GM12878 (cell line): ENCODE results near the gene SYNDIG1. TPM values are rescaled to one million over a fixed set of nuclear protein-coding genes. Genes with fewer than 3 reads are reported as not detected.

ENCODE experiments used
- ATAC-seq: fragments of 200-7000 bp; cut with Tn5 transposase; 3 replicates; pipeline ENCODE4 v1.9.1; 2020; ENCODE audit warnings: mild to moderate bottlenecking, moderate library complexity
- BruUV-seq: library from RNA; stranded (reverse); fragments of 400-500 nt; replicated peaks from 2 replicates; lab custom pipeline; 2021; lab: Mats Ljungman, UMichigan
- CTCF ChIA-PET: fragments of 300-600 bp; sonication (Branson Sonifier 250); formaldehyde crosslinking; extraction: SDS; loops from one replicate; lab custom pipeline; 2021; ENCODE audit warnings: inconsistent platforms; lab: Yijun Ruan, JAX
- POLR2A ChIA-PET: fragments of 350-600 bp; formaldehyde crosslinking; extraction: SDS; loops from one replicate; lab custom pipeline; 2021; ENCODE audit warnings: inconsistent platforms; lab: Charles Lee
- RAD21 ChIA-PET: fragments of 300-600 bp; sonication (Branson Sonifier 250); formaldehyde crosslinking; loops from one replicate; lab custom pipeline; 2023; ENCODE audit warnings: antibody characterized with exemption; ENCODE audit not compliant: unreplicated experiment; lab: Charles Lee
- SMC1A ChIA-PET: fragments of 300-600 bp; sonication (Branson Sonifier 250); formaldehyde crosslinking; loops from one replicate; lab custom pipeline; 2023; ENCODE audit not compliant: unreplicated experiment, uncharacterized antibody; lab: Charles Lee
- DNase-seq: peaks from one replicate; pipeline ENCODE4 v3.0.0-alpha.2; 2011; ENCODE audit warnings: low read depth, low spot score
- FAIRE-seq: peaks from 3 replicates; lab custom pipeline; 2011; peaks lifted over from hg19 to GRCh38; lab: Jason Lieb, UNC
- H2AFZ ChIP-seq: 2 replicates; pipeline ENCODE4 v1.6.0; 2011; ENCODE audit warnings: low read depth, low read length, control low read depth; ENCODE audit not compliant: control insufficient read depth
- H3K27ac ChIP-seq: 2 replicates; pipeline ENCODE4 v1.5.1; 2011; ENCODE audit warnings: control low read depth; ENCODE audit not compliant: control insufficient read depth, insufficient read depth
- H3K27me3 ChIP-seq, 2 experiments: replicated peaks in 1 of 2; 2 replicates each; pipeline versions ENCODE4 v1.6.0 to v1.6.1; 2011; ENCODE audit warnings: low read length in 1 of 2; ENCODE audit not compliant: control insufficient read depth in 2 of 2, insufficient read depth in 2 of 2
- H3K36me3 ChIP-seq, 2 experiments: 2 replicates each; pipeline ENCODE4 v1.5.1; 2011; ENCODE audit warnings: low read length in 1 of 2; ENCODE audit not compliant: control insufficient read depth in 2 of 2, insufficient read depth in 2 of 2
- H3K4me1 ChIP-seq: 2 replicates; pipeline ENCODE4 v1.6.1; 2011; ENCODE audit warnings: mild to moderate bottlenecking, low read length, moderate library complexity, mixed read lengths; ENCODE audit not compliant: control insufficient read depth, insufficient read depth
- H3K4me2 ChIP-seq: 2 replicates; pipeline ENCODE4 v1.6.0; 2011; ENCODE audit warnings: control low read depth; ENCODE audit not compliant: control insufficient read depth, insufficient read depth
- H3K4me3 ChIP-seq: fragments of 200-600 bp; sonication (generic); 2 replicates; pipeline ENCODE4 v1.5.1; 2016
- H3K79me2 ChIP-seq: 2 replicates; pipeline ENCODE4 v1.6.0; 2011; ENCODE audit warnings: low read length; ENCODE audit not compliant: control insufficient read depth, insufficient read depth
- H3K9ac ChIP-seq: 2 replicates; pipeline ENCODE4 v1.8.0; 2011; ENCODE audit warnings: low read length, control low read depth, mixed read lengths; ENCODE audit not compliant: control insufficient read depth, insufficient read depth
- H3K9me3 ChIP-seq: replicated peaks from 3 replicates; pipeline ENCODE4 v1.5.1; 2011; ENCODE audit warnings: mild to moderate bottlenecking, low read length; ENCODE audit not compliant: control insufficient read depth, insufficient read depth
- H4K20me1 ChIP-seq: 2 replicates; pipeline ENCODE4 v1.6.0; 2011; ENCODE audit not compliant: control insufficient read depth, insufficient read depth
- CHD2 ChIP-seq: IDR thresholded peaks from 2 replicates; pipeline ENCODE4 v1.6.1; 2011; ENCODE audit warnings: low read depth, low read length, improper control_type of control experiment, borderline replicate concordance
- CREB1 ChIP-seq: IDR thresholded peaks from 2 replicates; pipeline ENCODE4 v1.6.1; 2012; ENCODE audit warnings: low read depth, mild to moderate bottlenecking, inconsistent platforms
- E4F1 ChIP-seq: fragments of 450-650 bp; IDR thresholded peaks from 2 replicates; pipeline ENCODE4 v1.6.1; 2018; ENCODE audit warnings: borderline replicate concordance, mild to moderate bottlenecking; ENCODE audit not compliant: partially characterized antibody
- FOXM1 ChIP-seq: IDR thresholded peaks from 2 replicates; pipeline ENCODE4 v1.6.1; 2012; ENCODE audit warnings: low read depth, mild to moderate bottlenecking, inconsistent platforms, low read length, moderate library complexity
- GATAD2B ChIP-seq: fragments of 450-650 bp; conservative IDR thresholded peaks from 2 replicates; pipeline ENCODE4 v1.6.1; 2017; ENCODE audit warnings: low read depth, mild to moderate bottlenecking, moderate library complexity
- IRF5 ChIP-seq: fragments of 450-650 bp; IDR thresholded peaks from 2 replicates; pipeline ENCODE4 v1.6.1; 2017; ENCODE audit warnings: borderline replicate concordance
- NFYA ChIP-seq: IDR thresholded peaks from 2 replicates; pipeline ENCODE4 v1.6.1; 2011; ENCODE audit warnings: low read depth, mild to moderate bottlenecking, low read length, improper control_type of control experiment, borderline replicate concordance
- NKRF ChIP-seq: fragments of 450-650 bp; conservative IDR thresholded peaks from 2 replicates; pipeline ENCODE4 v1.6.1; 2017; ENCODE audit warnings: mild to moderate bottlenecking, moderate library complexity
- NR2C2 ChIP-seq: IDR thresholded peaks from 2 replicates; pipeline ENCODE4 v1.6.1; 2011; ENCODE audit warnings: borderline replicate concordance, low read depth; ENCODE audit not compliant: control insufficient read depth, insufficient read length
- POLR2AphosphoS2 ChIP-seq: IDR thresholded peaks from 2 replicates; pipeline ENCODE4 v1.6.1; 2011; ENCODE audit warnings: low read depth, mild to moderate bottlenecking, low read length, improper control_type of control experiment, moderate library complexity
- POU2F2 ChIP-seq: IDR thresholded peaks from 3 replicates; pipeline ENCODE4 v1.6.1; 2011; ENCODE audit warnings: low read depth, mild to moderate bottlenecking, low read length, borderline replicate concordance
- SRF ChIP-seq, 2 experiments: IDR thresholded peaks; 2 replicates each; pipeline ENCODE4 v1.6.1; 2011; ENCODE audit warnings: low read depth in 2 of 2, low read length in 2 of 2, mild to moderate bottlenecking in 1 of 2, moderate library complexity in 1 of 2
- ZBTB11 ChIP-seq: fragments of 450-650 bp; formaldehyde crosslinking; IDR thresholded peaks from 2 replicates; pipeline ENCODE4 v1.5.0; 2022; ENCODE audit warnings: mild to moderate bottlenecking, missing genetic modification characterization
- ZNF622 ChIP-seq: fragments of 450-650 bp; IDR thresholded peaks from 2 replicates; pipeline ENCODE4 v1.6.1; 2017; ENCODE audit warnings: mild to moderate bottlenecking, inconsistent platforms
- WGBS: methylation state at CpG from one replicate; pipeline ENCODE4 v1.1.6; 2016; ENCODE audit warnings: low lambda C conversion rate; ENCODE audit not compliant: insufficient replicate concordance, insufficient coverage; ENCODE audit errors: missing lambda C conversion rate; 5-methylcytosine and 5-hydroxymethylcytosine counted together
- in situ Hi-C: fragments of 300-500 bp; cut with MboI; formaldehyde crosslinking; loops from 9 replicates; pipeline ENCODE4 v1.14.3; 2018; ENCODE audit warnings: mixed read lengths
- intact Hi-C: fragments of 100-400 bp; cut with micrococcal nuclease; formaldehyde crosslinking; loops from one replicate; pipeline ENCODE4 v1.14.2; 2022; ENCODE audit not compliant: unreplicated experiment
- polyA plus RNA-seq, 11 experiments: library from polyadenylated mRNA; depleted of rRNA in 4 of 11; unstranded in 6 of 11; stranded (reverse) in 5 of 11; fragments of >200 nt; fragmentation: Nextera tagmentation in 4 of 11; fragmentation: Illumina TruSeq in 1 of 11; extraction: Ambion mirVana in 4 of 11; extraction: Trizol in 1 of 11; gene quantifications; 1 replicate in 1 of 11; 2 replicates in 10 of 11; pipeline versions ENCODE4 v1.2.1 to v1.2.3, GENCODE V29; 2011 to 2016; ENCODE audit warnings: inconsistent platforms in 2 of 11, missing spikeins in 2 of 11, low read depth in 1 of 11
- total RNA-seq, 4 experiments: library from RNA; depleted of rRNA in 3 of 4; stranded (reverse); fragments of >200 nt in 3 of 4; fragmentation: Illumina TruSeq in 1 of 4; extraction: Trizol in 1 of 4; gene quantifications; 2 replicates each; pipeline versions ENCODE4 v1.2.1 to v1.2.3, GENCODE V29; 2013 to 2021

SYNDIG1 gene
- total and polyA plus RNA-seq, 10 of the 15 experiments (the other 5 are each of a cell fraction or from before 2014, with no cell fraction given), result not detected

GRCh38 chr20:24668791-24669190 is 199.4 kb downstream of the SYNDIG1 start (continued):
- TF ChIP-seq ZBTB11 (CRISPR knock-in tag), result no peak
- TF ChIP-seq, all 136 proteins: peak for 0

- Histone ChIP-seq H3K4me2 (no peak overlapping the region), H4K20me1 (no peaks in the 10 kb centered on the region), H3K4me1 (no peaks in the 10 kb centered on the region), H2AFZ (no peak overlapping the region), H3K27ac (no peak overlapping the region), H3K4me3 (no peak overlapping the region), H3K9ac (no peak overlapping the region), H3K79me2 (no peaks in the 10 kb centered on the region), H3K27me3 (peaks cover 0 to 2% of the 10 kb centered on the region in 2 experiments; a peak in 2 of 4 replicates), H3K36me3 (no peaks in the 10 kb centered on the region), H3K9me3 (no peaks in the 10 kb centered on the region)
- ChIA-PET CTCF (no interaction called here), RAD21 (no interaction called here), POLR2A (no interaction called here), SMC1A (no interaction called here)
- no TSS peak for BruUV-seq
- no peak for FAIRE-seq
- intact Hi-C loops (no loop called here), in situ Hi-C loops (loop anchor here (5.0 kb wide), 1 partner anchor 53 kb away; no protein-coding TSS in a partner anchor)
- whole genome bisulfite sequencing, result 7% methylated on average over 7 of the region's 7 CpGs
- ATAC-seq, result no peak
- no peak for DNase-seq
- TF ChIP-seq NFYA (no peak), CREB1 (no peak), POU2F2 (no peak), E4F1 (no peak), CHD2 (no peak), GATAD2B (no peak), SRF (IDR thresholded peaks at IDR 0.05; ENCODE audit: low read depth in 2 of 2, low read length in 2 of 2) (no peak), ZNF622 (no peak), FOXM1 (no peak), NR2C2 (no peak), NKRF (no peak), POLR2AphosphoS2 (no peak), IRF5 (no peak)
Observed at GRCh38 chr20:24669701-24670100, 200.3 kb downstream of the SYNDIG1 start.
